GM12801 (cell line): ENCODE results near the gene UQCRH.

Source experiments
- TF ChIP-seq, protein P1 (sequence below): IDR thresholded peaks from one replicate; pipeline ENCODE4 v1.5.1; 2011; ENCODE audit warnings: control low read depth; ENCODE audit not compliant: insufficient read length; ENCODE audit errors: extremely low read depth

UQCRH gene

DNA sequence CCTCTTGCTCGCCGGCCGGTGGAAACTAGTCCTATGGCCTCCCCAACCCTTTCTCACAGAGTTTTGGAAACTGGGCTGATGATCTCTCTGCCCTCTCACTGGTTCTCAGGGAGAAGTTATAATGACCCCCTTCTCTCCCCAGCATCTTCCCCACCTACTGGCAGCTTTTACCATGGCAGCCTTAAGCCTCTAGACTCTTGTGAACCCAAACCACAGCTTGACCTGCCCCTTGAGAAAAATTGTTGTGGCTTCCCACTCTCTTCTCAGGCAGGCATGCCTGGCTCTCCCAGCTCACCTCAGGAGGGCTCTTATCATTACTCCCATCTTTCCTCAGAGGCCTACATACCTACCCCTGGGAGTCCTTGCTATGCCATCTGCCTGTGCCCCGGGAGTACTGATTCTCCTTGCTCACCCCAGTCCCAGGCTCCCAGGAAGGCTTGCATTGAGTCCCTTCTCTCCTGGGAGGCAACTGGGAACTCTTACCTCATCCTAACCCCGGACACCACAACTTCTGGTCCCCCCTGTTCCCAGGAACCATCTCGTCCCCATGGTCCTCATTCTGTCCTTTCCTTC lies 38.7 kb downstream of the UQCRH start:
- TF ChIP-seq, protein P1, sequence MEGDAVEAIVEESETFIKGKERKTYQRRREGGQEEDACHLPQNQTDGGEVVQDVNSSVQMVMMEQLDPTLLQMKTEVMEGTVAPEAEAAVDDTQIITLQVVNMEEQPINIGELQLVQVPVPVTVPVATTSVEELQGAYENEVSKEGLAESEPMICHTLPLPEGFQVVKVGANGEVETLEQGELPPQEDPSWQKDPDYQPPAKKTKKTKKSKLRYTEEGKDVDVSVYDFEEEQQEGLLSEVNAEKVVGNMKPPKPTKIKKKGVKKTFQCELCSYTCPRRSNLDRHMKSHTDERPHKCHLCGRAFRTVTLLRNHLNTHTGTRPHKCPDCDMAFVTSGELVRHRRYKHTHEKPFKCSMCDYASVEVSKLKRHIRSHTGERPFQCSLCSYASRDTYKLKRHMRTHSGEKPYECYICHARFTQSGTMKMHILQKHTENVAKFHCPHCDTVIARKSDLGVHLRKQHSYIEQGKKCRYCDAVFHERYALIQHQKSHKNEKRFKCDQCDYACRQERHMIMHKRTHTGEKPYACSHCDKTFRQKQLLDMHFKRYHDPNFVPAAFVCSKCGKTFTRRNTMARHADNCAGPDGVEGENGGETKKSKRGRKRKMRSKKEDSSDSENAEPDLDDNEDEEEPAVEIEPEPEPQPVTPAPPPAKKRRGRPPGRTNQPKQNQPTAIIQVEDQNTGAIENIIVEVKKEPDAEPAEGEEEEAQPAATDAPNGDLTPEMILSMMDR: no peak

DNA sequence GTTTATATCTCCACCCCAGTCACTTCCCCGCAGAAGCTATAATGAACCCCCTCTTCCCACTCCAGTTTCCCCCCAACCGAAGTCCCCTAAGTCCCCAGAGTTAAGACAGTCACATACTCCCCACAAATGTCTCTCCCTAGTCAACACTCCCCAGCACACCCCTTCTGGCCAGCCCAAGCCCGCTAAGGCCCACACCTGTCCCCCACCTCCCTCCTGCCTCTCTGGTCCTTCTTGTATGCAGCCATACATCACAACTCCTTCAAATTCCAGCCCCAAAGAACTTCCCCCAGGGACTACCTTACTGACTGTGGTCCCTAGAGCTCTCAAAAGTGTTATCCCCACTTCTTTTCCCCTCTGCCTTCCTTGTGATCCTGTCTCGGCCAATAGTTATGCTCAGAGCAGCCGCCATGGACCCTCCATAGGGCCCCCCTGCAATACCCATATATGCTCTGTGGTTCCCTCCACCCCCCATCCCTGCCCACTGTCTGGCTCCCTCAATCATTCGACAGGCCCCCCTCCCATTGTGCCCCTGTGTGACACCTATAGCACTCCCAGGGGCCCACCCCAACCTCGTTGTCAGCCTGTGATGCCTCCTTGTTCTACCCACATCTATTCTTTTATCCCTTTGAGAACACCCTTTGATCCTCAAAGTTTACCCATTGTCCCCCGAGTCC lies 39.3 kb downstream of the UQCRH start:
- TF ChIP-seq, protein P1: no peak

DNA sequence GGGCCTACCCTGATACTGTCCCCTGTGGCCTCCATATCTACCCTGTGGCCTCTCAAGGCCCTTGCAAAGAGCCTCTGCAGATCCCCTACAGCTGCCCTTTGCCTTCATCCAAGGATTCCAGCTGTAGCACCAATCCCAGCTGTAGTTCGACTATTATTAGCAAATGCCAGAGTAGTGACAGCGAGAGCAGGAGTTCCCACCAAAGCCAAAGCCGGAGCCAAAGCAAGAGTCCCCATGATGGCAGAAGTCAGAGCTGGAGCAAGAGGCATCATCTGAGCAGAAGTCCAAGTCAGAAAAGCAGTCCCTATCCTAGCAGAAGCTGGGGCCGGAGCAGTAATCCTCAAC lies 39.8 kb downstream of the UQCRH start:
- TF ChIP-seq, protein P1: no peak

DNA sequence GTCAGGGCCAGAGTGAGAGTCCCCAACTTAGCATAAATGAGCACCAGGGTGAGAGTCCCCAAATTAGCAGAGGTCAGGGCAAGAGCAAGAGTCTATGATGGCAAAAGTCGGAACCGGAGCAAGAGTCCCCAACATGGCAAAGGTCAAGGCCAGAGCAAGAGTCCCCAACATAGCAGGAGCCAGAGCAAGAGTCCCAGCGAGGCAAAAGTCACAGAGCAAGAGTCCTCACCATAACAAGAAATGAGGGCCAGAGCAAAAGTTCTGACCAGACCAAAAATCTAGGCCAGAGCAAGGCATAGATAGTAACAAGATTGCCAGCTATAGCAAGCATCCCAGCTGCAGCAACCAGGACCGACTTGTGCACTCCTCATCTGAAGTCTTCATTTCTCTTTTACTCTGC lies 40.2 kb downstream of the UQCRH start:
- TF ChIP-seq, protein P1: no peak

DNA sequence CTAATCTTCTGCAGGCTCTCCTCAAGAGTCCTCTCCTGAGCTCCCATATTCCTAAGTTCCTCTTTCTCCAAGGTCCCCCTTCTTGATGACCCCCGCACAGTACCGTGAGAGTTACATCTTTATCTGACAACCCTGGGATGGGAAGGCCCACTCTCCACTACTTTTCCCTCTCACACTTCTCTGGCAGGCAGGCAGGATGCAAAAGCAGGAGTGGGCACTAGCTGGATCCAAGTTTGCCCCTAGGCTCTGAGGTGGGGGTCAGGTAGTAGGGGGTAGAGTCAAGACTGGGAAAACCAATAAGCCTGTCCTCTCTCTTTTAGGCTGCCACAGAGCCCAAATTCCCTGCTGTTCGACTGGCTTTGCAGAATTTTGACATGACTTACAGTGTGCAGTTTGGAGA lies 41.0 kb downstream of the UQCRH start:
- TF ChIP-seq, protein P1: no peak

DNA sequence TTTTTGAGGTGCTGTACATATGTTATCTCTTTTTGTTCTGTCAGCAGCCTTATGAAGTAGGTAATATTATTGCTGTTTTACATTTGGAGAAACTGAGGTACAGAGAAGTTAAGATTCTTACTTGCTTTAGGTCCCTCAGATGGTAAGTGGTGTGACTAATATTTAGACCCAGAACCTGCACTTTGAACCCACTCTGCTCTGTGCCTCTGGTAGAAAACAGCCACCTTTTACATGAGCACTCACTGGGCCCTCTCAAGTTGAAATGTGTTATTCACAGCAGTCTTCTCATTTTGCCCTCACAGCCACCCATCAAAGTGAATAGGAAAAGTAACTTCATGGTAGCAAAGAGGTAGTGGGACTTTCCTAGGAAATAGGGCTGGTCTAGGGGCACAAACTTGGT lies 41.8 kb downstream of the UQCRH start:
- TF ChIP-seq, protein P1: no peak

DNA sequence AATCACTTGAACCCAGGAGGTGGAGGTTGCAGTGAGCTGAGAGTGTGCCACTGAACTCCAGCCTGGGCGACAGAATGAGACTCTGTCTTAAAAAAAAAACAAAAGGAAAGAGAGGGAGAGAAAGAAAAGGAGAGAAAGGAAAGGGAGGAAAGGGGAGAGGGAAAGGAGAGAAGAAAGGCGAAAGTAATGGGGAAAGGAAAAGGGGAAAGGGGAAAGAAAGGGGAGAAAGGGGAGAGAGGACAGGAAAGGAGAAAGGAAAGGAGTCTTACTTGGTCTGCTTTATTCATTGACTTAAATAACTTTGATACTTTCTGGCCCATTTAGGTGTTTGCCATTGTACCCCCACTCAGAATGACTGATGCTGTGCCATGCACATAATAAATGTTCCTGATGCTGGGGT lies 48.9 kb downstream of the UQCRH start:
- TF ChIP-seq, protein P1: no peak
